HCT116 (cell line): ENCODE results near the gene PCSK2.
A peak's percentile ranks its signal among the peaks of the same experiment; 100 is the strongest.

ENCODE experiments used
- ATF3 ChIP-seq: IDR thresholded peaks from 2 replicates; pipeline ENCODE4 v1.6.1; 2012
- CEBPB ChIP-seq: IDR thresholded peaks from 2 replicates; pipeline ENCODE4 v1.6.1; 2012; ENCODE audit warnings: low read depth
- CTCF ChIP-seq, 3 experiments: fragments of 200-600 bp in 1 of 3; sonication (generic) in 1 of 3; IDR thresholded peaks in 2 of 3; conservative IDR thresholded peaks in 1 of 3; 2 replicates each; pipeline ENCODE4 v1.5.1; 2012 to 2017; ENCODE audit warnings: low read depth in 2 of 3, low read length in 2 of 3, antibody characterized with exemption in 1 of 3, borderline replicate concordance in 1 of 3, control low read depth in 1 of 3, mild to moderate bottlenecking in 1 of 3, mixed read lengths in 1 of 3, mixed run types in 1 of 3, moderate library complexity in 1 of 3; ENCODE audit not compliant: insufficient read depth in 1 of 3
- EZH2 ChIP-seq: fragments of 200-600 bp; sonication (generic); IDR thresholded peaks from 2 replicates; pipeline ENCODE4 v1.6.1; 2017; ENCODE audit warnings: antibody characterized with exemption, mixed run types
- EZH2phosphoT487 ChIP-seq: fragments of 200-600 bp; IDR thresholded peaks from 2 replicates; pipeline ENCODE4 v1.6.1; 2018; ENCODE audit warnings: antibody characterized with exemption, borderline replicate concordance
- MAX ChIP-seq: IDR thresholded peaks from 2 replicates; pipeline ENCODE4 v1.6.1; 2012
- POLR2A ChIP-seq: IDR thresholded peaks from 2 replicates; pipeline ENCODE4 v1.7.0; 2011; ENCODE audit warnings: borderline replicate concordance; ENCODE audit not compliant: insufficient read depth, insufficient read length; ENCODE audit errors: extremely low read depth
- POLR2AphosphoS5 ChIP-seq: IDR thresholded peaks from 2 replicates; pipeline ENCODE4 v1.6.1; 2011; ENCODE audit warnings: mild to moderate bottlenecking, low read depth, low read length, moderate library complexity
- RAD21 ChIP-seq: IDR thresholded peaks from 2 replicates; pipeline ENCODE4 v1.6.1; 2012; ENCODE audit warnings: low read depth, mild to moderate bottlenecking
- SIN3A ChIP-seq: IDR thresholded peaks from 2 replicates; pipeline ENCODE4 v1.6.1; 2012; ENCODE audit warnings: low read depth
- TCF7L2 ChIP-seq: IDR thresholded peaks from 2 replicates; pipeline ENCODE4 v1.7.0; 2011; ENCODE audit warnings: borderline replicate concordance, inconsistent platforms; ENCODE audit not compliant: insufficient read depth, insufficient read length; ENCODE audit errors: extremely low read depth
- ZNF274 ChIP-seq: fragments of 200-500 bp; sonication (Bioruptor generic); IDR thresholded peaks from 2 replicates; pipeline ENCODE4 v1.6.1; 2014; ENCODE audit warnings: mild to moderate bottlenecking, low read depth, low read length, inconsistent platforms

GRCh38 chr20:17530716-17531664 lies 304.1 kb downstream of the PCSK2 start, which contains the start of gene BFSP1:
- no peak for TF ChIP-seq CEBPB
- no peak for TF ChIP-seq CTCF (IDR thresholded peaks at IDR 0.05 in 2 of 3, conservative IDR thresholded peaks at IDR 0.05 in 1 of 3; ENCODE audit: borderline replicate concordance in 1 of 3, insufficient read depth in 1 of 3, low read depth in 2 of 3, low read length in 2 of 3)
- no peak for TF ChIP-seq RAD21
- no peak for TF ChIP-seq EZH2
- no peak for TF ChIP-seq POLR2A
- no peak for TF ChIP-seq ATF3
- TF ChIP-seq SIN3A = no peak
- peak; percentile 56 for TF ChIP-seq MAX
- no peak for TF ChIP-seq ZNF274
- TF ChIP-seq TCF7L2 = no peak
- no peak for TF ChIP-seq POLR2AphosphoS5
- no peak for TF ChIP-seq EZH2phosphoT487
